ENCODE measurements around the gene RETNLB. TPM values are rescaled to one million over a fixed set of nuclear protein-coding genes. Genes with fewer than 3 reads are reported as not detected.

RETNLB gene
- total and polyA plus RNA-seq, 4 donors, result not detected

- DNase-seq (ENCODE audit: low spot score), result no peak
- Histone ChIP-seq H3K9me3 (ENCODE audit: control insufficient read depth in 4 of 4, low read length in 3 of 4) (peaks cover 0 to 6% (median 1%) of the 10 kb centered on the region in 4 donors), H3K27me3 (ENCODE audit: control insufficient read depth in 4 of 4, insufficient read depth in 4 of 4, low read length in 3 of 4) (no peaks in the 10 kb centered on the region), H3K36me3 (ENCODE audit: control insufficient read depth in 4 of 4, insufficient read depth in 3 of 4, low read depth in 1 of 4, low read length in 3 of 4) (no peaks in the 10 kb centered on the region), H3K4me3 (ENCODE audit: low read depth in 1 of 3, low read length in 3 of 3) (no peak overlapping the region), H3K9ac (ENCODE audit: low read depth in 1 of 2, low read length in 2 of 2) (no peak overlapping the region), H3K4me1 (ENCODE audit: control insufficient read depth in 4 of 4, insufficient read depth in 4 of 4, low read length in 3 of 4) (no peaks in the 10 kb centered on the region), H3K27ac (ENCODE audit: low read depth in 1 of 2, low read length in 2 of 2) (no peak overlapping the region)
- TF ChIP-seq RAD21 (IDR thresholded peaks at IDR 0.05) (no peak), ATF3 (IDR thresholded peaks at IDR 0.05) (no peak), REST (IDR thresholded peaks at IDR 0.05) (no peak), CTCF (IDR thresholded peaks at IDR 0.05; ENCODE audit: low read depth, low read length, missing input control) (no peak), ZBTB33 (IDR thresholded peaks at IDR 0.05) (no peak), EGR1 (IDR thresholded peaks at IDR 0.05; ENCODE audit: low read depth in 2 of 2) (no peak), YY1 (IDR thresholded peaks at IDR 0.05) (no peak), TAF1 (conservative IDR thresholded peaks at IDR 0.05) (no peak), HNF4A (conservative IDR thresholded peaks at IDR 0.05) (no peak), JUND (IDR thresholded peaks at IDR 0.05) (no peak), FOXA1 (IDR thresholded peaks at IDR 0.05) (no peak), MAX (IDR thresholded peaks at IDR 0.05) (no peak), GABPA (IDR thresholded peaks at IDR 0.05 in 1 of 2, conservative IDR thresholded peaks at IDR 0.05 in 1 of 2) (no peak), HNF4G (IDR thresholded peaks at IDR 0.05) (no peak), NR2F2 (IDR thresholded peaks at IDR 0.05) (no peak), RXRA (IDR thresholded peaks at IDR 0.05) (no peak)
- 83% methylated on average over 4 of the region's 4 CpGs for WGBS
Measured at GRCh38 chr3:108804966-108805365, 47.8 kb upstream of the RETNLB start.

GRCh38 chr3:108804437-108804836 lies 47.2 kb upstream of the RETNLB start:
- H3K9me3 ChIP-seq (ENCODE audit: control insufficient read depth in 4 of 4, low read length in 3 of 4), result peaks cover 0 to 6% (median 1%) of the 10 kb centered on the region in 4 donors
- no peak for DNase-seq (ENCODE audit: low spot score)
- WGBS, result 86% methylated on average over 2 of the region's 2 CpGs
- TF ChIP-seq EGR1 (IDR thresholded peaks at IDR 0.05; ENCODE audit: low read depth in 2 of 2), result no peak
- TF ChIP-seq CTCF (IDR thresholded peaks at IDR 0.05; ENCODE audit: low read depth, low read length, missing input control), result no peak
- no peak for TF ChIP-seq HNF4G (IDR thresholded peaks at IDR 0.05)
- TF ChIP-seq RXRA (IDR thresholded peaks at IDR 0.05), result no peak
- TF ChIP-seq JUND (IDR thresholded peaks at IDR 0.05), result no peak
- no peak for TF ChIP-seq NR2F2 (IDR thresholded peaks at IDR 0.05)
- TF ChIP-seq FOXA1 (IDR thresholded peaks at IDR 0.05), result no peak
- no peak for TF ChIP-seq FOXA2 (IDR thresholded peaks at IDR 0.05)
- no peak for TF ChIP-seq MAX (IDR thresholded peaks at IDR 0.05)
- no peak for TF ChIP-seq TAF1 (conservative IDR thresholded peaks at IDR 0.05)
- no peak for TF ChIP-seq HNF4A (conservative IDR thresholded peaks at IDR 0.05)
- no peak for TF ChIP-seq RAD21 (IDR thresholded peaks at IDR 0.05)
- no peak for TF ChIP-seq ATF3 (IDR thresholded peaks at IDR 0.05)

More at GRCh38 chr3:108804437-108804836, 47.2 kb upstream of the RETNLB start:
- H3K9ac ChIP-seq (ENCODE audit: low read depth in 1 of 2, low read length in 2 of 2), result no peak overlapping the region
- no peaks in the 10 kb centered on the region for H3K36me3 ChIP-seq (ENCODE audit: control insufficient read depth in 4 of 4, insufficient read depth in 3 of 4, low read depth in 1 of 4, low read length in 3 of 4)
- no peaks in the 10 kb centered on the region for H3K27me3 ChIP-seq (ENCODE audit: control insufficient read depth in 4 of 4, insufficient read depth in 4 of 4, low read length in 3 of 4)
- no peak overlapping the region for H3K4me3 ChIP-seq (ENCODE audit: low read depth in 1 of 3, low read length in 3 of 3)
- no peaks in the 10 kb centered on the region for H3K4me1 ChIP-seq (ENCODE audit: control insufficient read depth in 4 of 4, insufficient read depth in 4 of 4, low read length in 3 of 4)
- no peak overlapping the region for H3K27ac ChIP-seq (ENCODE audit: low read depth in 1 of 2, low read length in 2 of 2)
